ENCODE results near the gene NUTF2. TPM values are rescaled to one million over a fixed set of nuclear protein-coding genes. Genes with fewer than 3 reads are reported as not detected.

NUTF2 gene
- total and polyA plus RNA-seq, 2 of the 4 experiments (the other 2 are of a cell fraction) = 42.7 to 361 TPM

DNA sequence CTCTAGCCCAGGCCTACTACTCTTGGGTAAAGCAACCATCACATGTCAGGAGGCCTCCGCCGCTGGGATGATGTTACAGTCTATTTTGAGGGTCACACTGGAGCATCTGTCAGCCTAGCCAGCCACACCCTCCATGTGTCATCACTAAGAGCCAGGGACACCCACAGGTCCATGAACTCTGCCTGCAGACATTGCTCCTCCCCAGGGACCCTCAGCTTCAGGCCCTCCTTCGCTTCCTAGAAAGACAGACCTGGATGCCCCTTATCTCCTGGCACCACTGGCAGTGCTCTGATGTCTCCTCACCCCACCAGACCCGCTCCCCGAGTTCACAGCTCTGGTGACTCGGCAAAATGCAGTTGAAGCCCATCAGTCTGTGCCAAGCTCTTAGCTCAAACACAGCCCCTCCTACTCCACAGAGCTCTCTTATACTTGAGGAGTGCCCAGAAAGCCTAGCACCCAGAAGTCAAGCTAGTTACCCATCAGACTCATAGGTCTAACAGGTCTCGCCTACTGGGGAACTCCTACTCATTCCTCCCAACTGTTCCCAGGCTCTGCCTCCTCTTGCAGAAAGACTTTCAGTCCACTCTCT, 46.3 kb upstream of the NUTF2 start:
- H3K27ac ChIP-seq (ENCODE audit: insufficient read depth, low read length) = no peak overlapping the region
- H3K18ac ChIP-seq (ENCODE audit: low read depth, low read length) = no peak overlapping the region
- no peak overlapping the region for H3K56ac ChIP-seq (ENCODE audit: extremely low read depth, insufficient read depth, low read length)
- H3K9me3 ChIP-seq (ENCODE audit: control insufficient read depth, insufficient read depth, low read length) = no peaks in the 10 kb centered on the region
- no peak overlapping the region for H3K4ac ChIP-seq (ENCODE audit: low read depth, low read length)
- H3K14ac ChIP-seq (replicated peaks; ENCODE audit: low read depth, low read length) = no peak overlapping the region
- no peaks in the 10 kb centered on the region for H3K27me3 ChIP-seq (ENCODE audit: control insufficient read depth, insufficient read depth, low read length)
- no peak overlapping the region for H2AK5ac ChIP-seq (ENCODE audit: low read depth, low read length)
- H3K23ac ChIP-seq (ENCODE audit: low read depth, low read length) = no peak overlapping the region
- BruUV-seq (replicated peaks) = no TSS peak
- intact Hi-C loops (cut with micrococcal nuclease) = loop anchor here (10.0 kb wide), 1 partner anchor 276 kb away; the partner anchor contains the start of gene RIPOR1
- H2BK15ac ChIP-seq (ENCODE audit: low read depth, low read length) = no peak overlapping the region
- no peak overlapping the region for H4K91ac ChIP-seq (ENCODE audit: insufficient read depth, low read depth, low read length)
- ChIA-PET POLR2A (ENCODE audit: unreplicated experiment) (no interaction called here), CTCF (interaction anchor here (0.6 kb wide), 1 partner anchor 22 kb away, joined by 4 read pairs; no protein-coding TSS in a partner anchor)
- ATAC-seq (ENCODE audit: low read depth) = no peak; the same call in 1 of the 2 replicates
- H4K8ac ChIP-seq (ENCODE audit: low read depth in 2 of 2, low read length in 2 of 2) = no peak overlapping the region
- in situ Hi-C loops (cut with MboI; ENCODE audit: low sequenced_read_pairs) = no loop called here
- no peak overlapping the region for H2BK5ac ChIP-seq (ENCODE audit: low read depth, low read length, poor library complexity, severe bottlenecking)
- no peak overlapping the region for H2BK120ac ChIP-seq (ENCODE audit: low read depth, low read length)
- H3K79me1 ChIP-seq (ENCODE audit: low read depth in 1 of 2, low read length in 2 of 2) = peaks cover 39 to 79% of the 10 kb centered on the region in 2 experiments
- H3K9ac ChIP-seq (ENCODE audit: low read depth, low read length) = no peak overlapping the region
- no peak overlapping the region for H2AFZ ChIP-seq (replicated peaks; ENCODE audit: low read length, poor library complexity)
- dilution Hi-C loops (cut with HindIII; ENCODE audit: low sequenced_read_pairs, unreplicated experiment) = no loop called here
- 93% methylated on average over 6 of the region's 7 CpGs; no CpG with 5 or more reads in 1 of the 2 experiments for WGBS, 2 experiments (ENCODE audit: extremely low coverage in 2 of 2, insufficient read length in 1 of 2)
- no peak for TF ChIP-seq POLR2A (IDR thresholded peaks at IDR 0.05; ENCODE audit: low read depth, low read length)
- no peak for TF ChIP-seq MAFK (IDR thresholded peaks at IDR 0.05; ENCODE audit: low read depth, low read length)
- no peak for TF ChIP-seq RCOR1 (IDR thresholded peaks at IDR 0.05; ENCODE audit: insufficient replicate concordance, low read length)
- TF ChIP-seq RFX5 (IDR thresholded peaks at IDR 0.05; ENCODE audit: low read depth, low read length) = no peak
- TF ChIP-seq CHD1 (IDR thresholded peaks at IDR 0.05; ENCODE audit: low read depth, low read length) = no peak
- TF ChIP-seq SMC3 (IDR thresholded peaks at IDR 0.05; ENCODE audit: low read depth, low read length) = no peak
- TF ChIP-seq NFE2L2 (IDR thresholded peaks at IDR 0.05; ENCODE audit: low read depth, low read length) = no peak
- TF ChIP-seq, protein P1, sequence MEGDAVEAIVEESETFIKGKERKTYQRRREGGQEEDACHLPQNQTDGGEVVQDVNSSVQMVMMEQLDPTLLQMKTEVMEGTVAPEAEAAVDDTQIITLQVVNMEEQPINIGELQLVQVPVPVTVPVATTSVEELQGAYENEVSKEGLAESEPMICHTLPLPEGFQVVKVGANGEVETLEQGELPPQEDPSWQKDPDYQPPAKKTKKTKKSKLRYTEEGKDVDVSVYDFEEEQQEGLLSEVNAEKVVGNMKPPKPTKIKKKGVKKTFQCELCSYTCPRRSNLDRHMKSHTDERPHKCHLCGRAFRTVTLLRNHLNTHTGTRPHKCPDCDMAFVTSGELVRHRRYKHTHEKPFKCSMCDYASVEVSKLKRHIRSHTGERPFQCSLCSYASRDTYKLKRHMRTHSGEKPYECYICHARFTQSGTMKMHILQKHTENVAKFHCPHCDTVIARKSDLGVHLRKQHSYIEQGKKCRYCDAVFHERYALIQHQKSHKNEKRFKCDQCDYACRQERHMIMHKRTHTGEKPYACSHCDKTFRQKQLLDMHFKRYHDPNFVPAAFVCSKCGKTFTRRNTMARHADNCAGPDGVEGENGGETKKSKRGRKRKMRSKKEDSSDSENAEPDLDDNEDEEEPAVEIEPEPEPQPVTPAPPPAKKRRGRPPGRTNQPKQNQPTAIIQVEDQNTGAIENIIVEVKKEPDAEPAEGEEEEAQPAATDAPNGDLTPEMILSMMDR (conservative IDR thresholded peaks at IDR 0.05; ENCODE audit: low read depth, low read length) = no peak
- TF ChIP-seq CEBPB (IDR thresholded peaks at IDR 0.05; ENCODE audit: low read depth, low read length) = no peak
- H4K5ac ChIP-seq (ENCODE audit: low read depth, low read length) = no peak overlapping the region
- no peak overlapping the region for H2AK9ac ChIP-seq (replicated peaks; ENCODE audit: low read depth, low read length, poor library complexity)
- no peak for DNase-seq
- H2BK20ac ChIP-seq (ENCODE audit: low read depth, low read length) = no peak overlapping the region
- H3K9me1 ChIP-seq (ENCODE audit: insufficient read depth, low read length) = peaks cover 15% of the 10 kb centered on the region
- H3K4me1 ChIP-seq (ENCODE audit: control insufficient read depth, insufficient read depth, low read length) = peaks cover 4% of the 10 kb centered on the region
- no peak overlapping the region for H3K4me2 ChIP-seq (ENCODE audit: low read depth, low read length)
- no peak overlapping the region for H3K4me3 ChIP-seq (ENCODE audit: insufficient read depth, low read depth, low read length)
- peaks cover 32% of the 10 kb centered on the region for H4K20me1 ChIP-seq (ENCODE audit: insufficient read depth, low read length)
- peaks cover 14% of the 10 kb centered on the region for H3K36me3 ChIP-seq (ENCODE audit: control insufficient read depth, insufficient read depth, low read length)
